HG03135 (cell line): ENCODE results near the gene ARHGDIA.

ENCODE experiments used
- ATAC-seq: cut with Tn5 transposase; IDR thresholded peaks from one replicate; pipeline ENCODE4 v1.9.1; 2021; ENCODE audit warnings: mild to moderate bottlenecking, moderate library complexity; ENCODE audit not compliant: unreplicated experiment

The ARHGDIA gene

DNA sequence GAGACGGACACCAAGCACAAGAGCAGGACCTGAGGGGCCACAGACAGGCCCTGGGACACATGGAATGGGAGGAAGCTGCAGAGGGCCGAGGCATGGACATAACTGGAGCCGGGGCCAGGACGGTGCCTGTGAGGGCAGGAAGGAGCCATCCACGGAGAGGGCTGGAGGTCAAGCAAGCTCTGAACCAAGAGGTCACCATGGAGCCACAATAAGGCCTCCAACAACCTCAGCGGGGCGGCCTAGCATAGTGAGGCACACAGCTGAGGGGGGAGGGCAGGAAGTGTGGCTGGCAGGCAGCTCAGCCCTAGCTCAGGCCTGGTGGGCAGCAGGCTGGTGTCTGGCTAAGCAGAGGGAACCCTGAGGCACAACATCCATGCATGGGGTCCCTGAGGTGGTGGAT, 42.5 kb downstream of the ARHGDIA start:
- ATAC-seq: no peak

DNA sequence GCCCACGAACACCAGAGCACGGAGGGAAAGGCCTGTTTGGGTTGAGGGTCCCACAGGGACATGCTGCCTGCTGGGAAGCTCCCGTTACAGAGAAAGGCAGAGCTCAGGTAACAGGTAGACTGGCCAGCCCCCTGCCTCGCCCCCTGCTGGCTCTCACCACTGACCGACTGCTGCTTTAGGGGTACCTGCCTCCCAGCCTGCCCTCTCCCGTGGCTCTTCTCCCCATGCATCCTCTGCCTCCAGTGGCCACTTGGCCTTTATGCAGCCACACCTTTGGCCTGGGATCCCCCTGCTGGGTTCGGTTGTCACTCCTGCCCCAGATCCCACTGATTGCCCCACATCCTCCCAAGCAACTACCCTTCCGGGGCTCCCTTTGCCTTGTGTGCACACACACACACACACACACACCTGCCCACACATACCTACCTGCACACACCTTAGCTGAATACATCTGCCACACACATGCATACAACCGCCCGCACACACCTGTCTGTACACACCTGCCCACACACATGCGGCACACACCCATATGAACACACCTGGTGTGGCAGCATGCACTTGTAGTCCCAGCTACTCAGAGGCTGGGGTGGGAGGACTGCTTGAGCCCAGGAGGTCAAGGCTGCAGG, 45.2 kb downstream of the ARHGDIA start:
- ATAC-seq: no peak

DNA sequence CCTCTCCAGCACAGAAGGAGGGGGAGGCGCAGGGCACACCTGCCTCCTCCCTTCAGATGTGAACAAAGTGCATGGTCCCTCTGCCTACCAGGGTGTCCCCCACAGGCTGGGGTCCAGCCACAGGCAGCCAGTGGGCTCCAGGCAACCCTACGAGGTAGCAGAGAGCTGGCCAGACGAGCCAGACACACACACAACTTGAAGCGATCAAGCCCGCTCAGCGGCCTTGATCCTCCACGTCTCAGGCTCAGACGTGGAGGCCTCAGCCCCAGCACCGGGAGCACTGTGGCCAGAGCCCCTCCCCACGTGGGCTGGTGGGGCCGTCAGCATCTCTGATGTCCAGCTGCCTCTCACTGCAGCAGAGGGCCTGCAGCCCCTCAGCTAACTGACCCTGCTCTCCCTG, 46.5 kb downstream of the ARHGDIA start:
- ATAC-seq: no peak

DNA sequence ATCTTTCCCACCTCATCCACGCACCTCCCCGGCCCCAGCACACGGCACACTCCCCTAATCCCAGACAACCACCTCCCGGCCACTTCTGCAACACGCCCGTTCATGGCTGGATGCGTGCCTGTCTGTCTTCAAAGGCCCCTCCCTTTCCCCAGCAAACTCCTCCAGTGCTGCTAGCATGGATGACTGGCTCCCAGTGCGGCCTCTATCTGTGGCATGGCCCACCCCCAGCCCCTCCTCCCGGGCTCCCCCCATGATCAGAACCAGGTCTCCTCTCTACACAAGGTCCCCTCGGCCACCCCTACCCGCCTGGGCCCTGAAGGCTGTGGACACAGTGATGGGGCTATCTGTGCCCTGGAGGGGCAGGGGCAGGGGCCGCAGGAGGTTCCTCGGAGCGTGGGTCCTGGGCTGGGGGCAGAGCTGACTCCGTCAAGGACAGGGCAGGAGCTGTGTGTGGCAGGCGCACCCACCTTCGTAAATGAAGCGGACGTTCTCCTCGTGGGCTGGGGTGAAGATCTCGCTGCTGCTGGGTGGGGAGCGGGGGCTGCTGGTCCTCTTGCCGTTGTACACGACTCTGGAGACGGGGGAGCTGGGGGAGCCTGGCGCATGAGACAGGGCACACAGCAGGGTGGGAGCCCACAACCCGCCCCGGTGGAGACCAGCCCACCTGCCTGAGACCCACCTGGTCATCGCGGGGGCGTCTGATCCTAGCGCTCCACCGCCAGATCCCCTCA, 47.2 kb downstream of the ARHGDIA start:
- ATAC-seq: no peak

DNA sequence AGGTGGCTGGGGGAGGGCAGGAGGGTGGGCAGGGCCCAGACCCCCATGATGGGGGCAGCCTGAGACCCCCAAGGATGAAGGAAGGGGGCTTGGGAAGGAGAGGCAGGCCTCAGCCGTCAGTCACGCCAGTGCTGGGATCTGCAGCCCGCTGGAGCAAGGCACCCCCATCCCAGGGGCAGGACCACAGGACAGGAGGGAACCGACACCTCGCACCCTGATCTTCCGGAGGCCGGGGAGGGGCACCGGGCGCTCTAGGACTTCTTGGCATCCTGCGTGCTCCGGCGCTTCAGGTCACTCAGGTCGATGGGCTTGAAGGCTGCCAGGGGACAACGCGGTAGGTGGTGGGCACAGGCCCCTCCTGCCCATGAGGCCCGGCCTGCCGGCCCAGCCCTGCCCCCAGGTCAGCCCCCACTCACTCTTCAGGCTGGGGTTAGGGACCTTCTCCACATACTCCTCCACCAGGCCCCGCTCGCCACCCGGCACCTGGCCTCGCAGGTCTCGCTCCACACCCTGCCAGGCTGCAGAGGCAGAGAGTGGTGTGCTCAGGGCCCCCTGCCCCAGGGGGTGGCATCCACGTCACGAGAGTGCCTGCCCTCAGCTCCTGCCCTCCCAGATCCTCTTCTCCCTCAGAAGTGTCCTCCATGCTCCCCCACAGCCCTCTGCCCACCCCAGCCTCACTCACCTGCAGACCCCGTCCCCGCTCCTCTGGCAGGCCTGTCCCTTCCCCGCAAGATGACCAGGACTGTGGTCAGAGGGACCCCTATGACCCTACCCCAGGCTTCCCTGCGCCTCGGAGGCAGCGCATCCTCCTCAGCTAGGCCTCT, 47.9 kb downstream of the ARHGDIA start:
- no peak for ATAC-seq

DNA sequence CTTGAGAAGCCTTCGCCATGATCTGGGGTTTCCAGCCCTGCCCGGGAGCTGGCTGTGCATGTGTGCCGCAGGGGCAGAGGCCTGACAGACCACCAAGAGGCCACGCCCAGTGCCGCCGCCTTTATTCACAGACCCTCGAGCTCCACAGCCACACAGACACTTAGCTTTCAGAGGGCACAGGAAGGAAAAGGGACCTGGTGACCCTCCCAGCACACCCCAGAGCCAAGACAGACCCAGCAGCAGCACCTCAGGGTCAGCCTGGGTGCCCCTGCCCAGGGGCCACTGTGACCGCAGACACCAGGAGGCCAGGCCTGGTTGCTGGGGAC, 48.9 kb downstream of the ARHGDIA start:
- no peak for ATAC-seq

DNA sequence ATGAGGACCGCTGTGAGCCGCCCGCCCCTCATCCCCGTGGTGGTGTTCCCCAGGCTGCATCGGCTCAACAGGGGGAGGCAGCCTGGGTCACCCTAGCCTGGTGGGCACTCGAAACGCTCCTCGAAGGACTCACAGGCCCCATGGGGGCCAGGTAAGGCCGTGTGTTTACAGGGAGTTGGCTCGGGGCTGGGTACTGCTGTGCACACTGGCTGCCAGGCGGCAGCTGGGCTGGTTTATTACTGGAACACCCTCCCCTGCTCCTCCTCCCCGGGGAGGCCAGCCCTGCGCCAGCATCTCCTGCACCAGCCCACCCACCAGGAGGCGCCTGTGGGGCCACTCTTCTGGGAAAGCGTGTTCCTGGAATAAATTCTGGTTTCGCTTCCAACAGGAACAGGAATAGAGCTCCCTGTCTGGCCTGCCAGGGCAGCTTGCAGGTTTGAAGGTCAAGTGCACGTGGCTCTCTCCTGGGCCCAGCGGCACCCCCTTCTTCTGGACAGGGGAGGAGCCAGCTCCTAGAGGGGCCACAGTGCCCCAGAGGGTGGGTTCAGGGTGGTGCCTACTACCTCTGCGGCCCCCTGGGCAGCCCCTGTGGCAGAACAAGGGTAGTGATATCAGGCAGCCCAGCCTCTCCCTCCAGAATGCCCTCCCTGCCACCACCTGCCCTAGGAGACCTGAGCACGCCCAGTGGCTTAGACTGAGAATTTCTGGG, 49.4 kb downstream of the ARHGDIA start:
- no peak for ATAC-seq

DNA sequence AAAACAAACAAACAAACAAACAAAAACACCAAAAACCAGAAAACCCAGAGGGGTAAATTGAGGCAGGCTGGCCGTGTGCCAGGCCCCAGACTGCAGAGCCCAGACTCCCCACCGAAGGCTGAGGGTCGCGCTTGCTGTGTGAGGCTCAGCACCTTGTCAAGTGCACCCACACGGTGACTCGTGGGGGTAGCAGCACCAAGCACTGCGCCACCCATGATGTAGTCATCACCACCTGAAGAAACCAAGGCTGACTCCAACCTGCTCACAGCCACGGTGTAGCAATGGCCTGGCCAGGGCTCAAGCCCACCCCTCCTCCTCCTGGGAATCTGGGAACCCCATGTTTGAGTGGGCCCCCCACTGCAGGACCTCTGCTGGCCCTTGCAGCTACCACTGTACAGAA, 50.0 kb downstream of the ARHGDIA start:
- no peak for ATAC-seq

DNA sequence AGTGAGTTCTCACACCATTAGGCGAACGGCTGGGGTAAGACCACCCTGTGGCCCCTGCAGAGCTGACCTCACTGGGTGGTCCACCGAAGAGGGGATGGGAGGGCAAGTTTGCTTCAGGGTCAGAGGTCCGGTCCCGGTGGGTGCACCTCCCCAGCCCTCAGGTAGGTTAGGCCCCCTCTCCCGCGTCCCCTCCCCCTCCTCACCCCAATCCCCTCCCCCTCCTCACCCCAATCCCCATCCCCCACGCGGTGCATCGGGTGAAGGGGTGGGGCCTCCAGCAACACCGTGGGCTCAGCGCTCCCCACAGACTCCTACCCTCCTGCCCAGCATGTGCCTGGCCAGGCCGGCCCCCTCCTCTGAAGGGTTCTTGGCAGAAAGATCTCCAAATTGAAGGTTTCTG, 51.4 kb downstream of the ARHGDIA start:
- ATAC-seq: no peak

DNA sequence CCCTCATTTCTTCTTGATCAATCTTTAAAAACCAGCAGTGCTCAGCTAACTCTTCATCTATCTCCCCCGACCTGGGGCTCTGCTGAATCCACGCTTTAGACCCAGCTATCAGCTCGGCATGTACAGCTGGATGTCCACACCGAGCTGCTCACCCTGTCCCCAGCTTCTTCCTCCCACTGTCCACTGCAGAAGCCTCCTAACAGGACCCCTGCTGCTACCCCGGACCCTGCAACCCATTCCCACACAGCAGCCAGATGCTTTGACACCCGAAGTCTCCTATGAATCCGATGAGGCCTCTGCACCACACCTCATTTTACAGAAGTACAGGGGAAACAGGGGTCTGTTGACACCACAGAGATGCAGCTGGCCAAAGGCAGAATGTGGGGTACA, 53.4 kb downstream of the ARHGDIA start:
- no peak for ATAC-seq
